Naive thymus-derived CD4-positive, alpha-beta T cell (primary cell): Measurements from ENCODE around the gene SMIM7. TPM values are rescaled to one million over a fixed set of nuclear protein-coding genes. Genes with fewer than 3 reads are reported as not detected.

ENCODE experiments used
- ATAC-seq: fragments of 150-1000 bp; cut with Tn5 transposase; 2 replicates; pipeline ENCODE4 v1.10.0; 2021; ENCODE audit warnings: mild to moderate bottlenecking, moderate library complexity
- CTCF ChIA-PET: fragments of 350-600 bp; sonication (Branson Sonifier 250); formaldehyde crosslinking; loops from one replicate; lab custom pipeline; 2021; ENCODE audit warnings: antibody characterized with exemption; lab: Charles Lee
- POLR2A ChIA-PET: fragments of 350-600 bp; sonication (Branson Sonifier 250); formaldehyde crosslinking; loops from one replicate; lab custom pipeline; 2021; ENCODE audit warnings: antibody characterized with exemption, inconsistent platforms; lab: Charles Lee
- DNase-seq, 9 donors: peaks; one replicate each; pipeline versions ENCODE4 v3.0.0 to v3.0.0-alpha.2; 2020 to 2022; ENCODE audit warnings: mixed read lengths in 1 of 9
- H3K27ac ChIP-seq: one replicate; pipeline ENCODE4 v1.7.0; 2013; ENCODE audit warnings: mild to moderate bottlenecking, low read depth, low read length, moderate library complexity
- H3K27me3 ChIP-seq, 2 donors: one replicate each; pipeline ENCODE4 v1.7.0; 2013; ENCODE audit warnings: low read length in 2 of 2, mild to moderate bottlenecking in 2 of 2, moderate library complexity in 2 of 2; ENCODE audit not compliant: control insufficient read depth in 2 of 2, insufficient read depth in 2 of 2
- H3K36me3 ChIP-seq, 3 experiments: 1 replicate in 2 of 3; 2 replicates in 1 of 3; pipeline ENCODE4 v1.7.0; 2013; ENCODE audit warnings: low read length in 3 of 3, mild to moderate bottlenecking in 3 of 3, moderate library complexity in 1 of 3; ENCODE audit not compliant: insufficient read depth in 3 of 3, control insufficient read depth in 2 of 3
- H3K4me1 ChIP-seq, 2 donors: one replicate each; pipeline ENCODE4 v1.7.0; 2013; ENCODE audit warnings: low read length in 2 of 2, mild to moderate bottlenecking in 2 of 2, moderate library complexity in 1 of 2; ENCODE audit not compliant: control insufficient read depth in 2 of 2, insufficient read depth in 2 of 2
- H3K4me3 ChIP-seq: 2 replicates; pipeline ENCODE4 v1.7.0; 2013; ENCODE audit warnings: mild to moderate bottlenecking, low read length
- H3K9me3 ChIP-seq, 3 experiments: 1 replicate in 2 of 3; 2 replicates in 1 of 3; pipeline ENCODE4 v1.7.0; 2013; ENCODE audit warnings: low read length in 3 of 3; ENCODE audit not compliant: control insufficient read depth in 2 of 3
- H3K27ac Mint-ChIP-seq, 9 donors: one replicate each; pipeline ENCODE4 v1.8.0; 2020 to 2022; ENCODE audit warnings: mixed read lengths in 9 of 9, mild to moderate bottlenecking in 8 of 9, moderate library complexity in 5 of 9, inconsistent platforms in 2 of 9
- H3K27me3 Mint-ChIP-seq, 5 donors: one replicate each; pipeline ENCODE4 v1.8.0; 2021 to 2022; ENCODE audit warnings: mixed read lengths in 5 of 5, mild to moderate bottlenecking in 1 of 5
- H3K36me3 Mint-ChIP-seq, 5 donors: one replicate each; pipeline ENCODE4 v1.8.0; 2020 to 2022; ENCODE audit warnings: mixed read lengths in 5 of 5, mild to moderate bottlenecking in 3 of 5, inconsistent platforms in 1 of 5
- H3K4me1 Mint-ChIP-seq, 7 donors: one replicate each; pipeline ENCODE4 v1.8.0; 2020 to 2022; ENCODE audit warnings: mixed read lengths in 7 of 7, mild to moderate bottlenecking in 3 of 7, inconsistent platforms in 1 of 7
- H3K4me3 Mint-ChIP-seq, 10 donors: one replicate each; pipeline ENCODE4 v1.8.0; 2020 to 2022; ENCODE audit warnings: mild to moderate bottlenecking in 10 of 10, mixed read lengths in 10 of 10, moderate library complexity in 6 of 10, inconsistent platforms in 2 of 10
- H3K9me3 Mint-ChIP-seq, 11 donors: one replicate each; pipeline ENCODE4 v1.8.0; 2020 to 2022; ENCODE audit warnings: mixed read lengths in 11 of 11, mild to moderate bottlenecking in 4 of 11, inconsistent platforms in 1 of 11, moderate library complexity in 1 of 11
- intact Hi-C, 2 donors: fragments of 100-400 bp; cut with micrococcal nuclease; formaldehyde crosslinking; loops; one replicate each; pipeline ENCODE4 v1.15.1; 2023
- polyA plus RNA-seq, 2 donors: library from polyadenylated mRNA; unstranded; fragments of 300-500 nt; fragmentation: Illumina TruSeq; gene quantifications; one replicate each; pipeline ENCODE4 v1.2.3, GENCODE V29; 2021
- total RNA-seq, 6 experiments: library from RNA in 5 of 6; stranded (reverse) in 5 of 6; gene quantifications; 1 replicate in 5 of 6; 2 replicates in 1 of 6; pipeline ENCODE4 v1.2.3 and lab custom pipeline; 2021 to 2026

The SMIM7 gene
- total and polyA plus RNA-seq, 7 experiments from 2014 or later = 56.9 to 108 (median 78.5) TPM

- ATAC-seq (no peak), DNase-seq (no peak)
- peak overlapping the region; percentile 8 for H3K27ac ChIP-seq
- Mint-ChIP-seq H3K9me3 (no peaks in the 10 kb centered on the region), H3K27me3 (no peaks in the 10 kb centered on the region), H3K4me1 (peaks cover 7 to 39% (median 35%) of the 10 kb centered on the region in 7 donors), H3K36me3 (peaks cover 0 to 29% (median 12%) of the 10 kb centered on the region in 5 donors), H3K4me3 (peak overlapping the region in 1 of 10 donors; percentile 14), H3K27ac (peak overlapping the region in 6 of 9 donors; percentile 18 to 84 (median 64))
- no peak overlapping the region for H3K4me3 ChIP-seq
- intact Hi-C loops = no loop called here
- ChIA-PET CTCF (no interaction called here), POLR2A (interaction anchor here (0.6 to 0.7 kb wide), 2 partner anchors 36 to 39 kb away, joined by 3 to 5 read pairs; no protein-coding TSS in a partner anchor)
- H3K4me1 ChIP-seq = no peaks in the 10 kb centered on the region
- H3K9me3 ChIP-seq = no peaks in the 10 kb centered on the region
- no peaks in the 10 kb centered on the region for H3K27me3 ChIP-seq
- H3K36me3 ChIP-seq = peaks cover 3 to 66% (median 9%) of the 10 kb centered on the region in 3 experiments
These were observed 21.3 kb downstream of the SMIM7 start for GRCh38 chr19:16638666-16639065.

- no peak for DNase-seq
- H3K36me3 ChIP-seq = peaks cover 3 to 55% (median 5%) of the 10 kb centered on the region in 3 experiments
- ATAC-seq = no peak
- no peaks in the 10 kb centered on the region for H3K9me3 ChIP-seq
- H3K4me1 ChIP-seq = no peaks in the 10 kb centered on the region
- Mint-ChIP-seq H3K27me3 (no peaks in the 10 kb centered on the region), H3K27ac (peak overlapping the region in 4 of 9 donors; percentile 43 to 78 (median 63)), H3K36me3 (peaks cover 0 to 24% (median 9%) of the 10 kb centered on the region in 5 donors), H3K4me3 (no peak overlapping the region), H3K4me1 (peaks cover 7 to 31% (median 26%) of the 10 kb centered on the region in 7 donors), H3K9me3 (no peaks in the 10 kb centered on the region)
- intact Hi-C loops = no loop called here
- ChIA-PET POLR2A (interaction anchor here (0.6 kb wide), 1 partner anchor 9 kb away, joined by 3 read pairs; no protein-coding TSS in a partner anchor), CTCF (interaction anchor here (0.6 kb wide), 1 partner anchor 1108 kb away, joined by 3 read pairs; no protein-coding TSS in a partner anchor)
- H3K27me3 ChIP-seq = no peaks in the 10 kb centered on the region
- H3K27ac ChIP-seq = no peak overlapping the region
- H3K4me3 ChIP-seq = no peak overlapping the region
These were observed 22.4 kb downstream of the SMIM7 start for GRCh38 chr19:16637535-16637934.

GRCh38 chr19:16631465-16631864 lies 28.5 kb downstream of the SMIM7 start:
- Mint-ChIP-seq H3K36me3 (peaks cover 0 to 14% (median 4%) of the 10 kb centered on the region in 5 donors), H3K4me3 (no peak overlapping the region), H3K9me3 (no peaks in the 10 kb centered on the region), H3K27ac (peak overlapping the region in 3 of 9 donors; percentile 19 to 80 (median 80)), H3K4me1 (peaks cover 9 to 30% (median 19%) of the 10 kb centered on the region in 7 donors), H3K27me3 (peaks cover 0 to 1% (median 0%) of the 10 kb centered on the region in 5 donors)
- ATAC-seq (no peak), DNase-seq (no peak)
- ChIA-PET POLR2A (interaction anchor here (4.4 kb wide), 1 partner anchor 29 kb away, joined by 40 read pairs; the partner anchor contains the start of genes SMIM7 and TMEM38A), CTCF (no interaction called here)
- no peaks in the 10 kb centered on the region for H3K9me3 ChIP-seq
- no peak overlapping the region for H3K27ac ChIP-seq
- intact Hi-C loops = no loop called here
- H3K4me1 ChIP-seq = peaks cover 8 to 9% of the 10 kb centered on the region in 2 donors
- no peak overlapping the region for H3K4me3 ChIP-seq
- no peaks in the 10 kb centered on the region for H3K27me3 ChIP-seq
- peaks cover 0 to 34% (median 3%) of the 10 kb centered on the region in 3 experiments for H3K36me3 ChIP-seq

- CTCF ChIA-PET = interaction anchor here (0.7 to 1.2 kb wide), 2 partner anchors 60 to 124 kb away, joined by 3 to 4 read pairs; no protein-coding TSS in a partner anchor
- ATAC-seq (peak; percentile 6), DNase-seq (peak in 2 of 9 donors; percentile 55 to 64)
- Mint-ChIP-seq H3K9me3 (no peaks in the 10 kb centered on the region), H3K36me3 (peaks cover 0 to 21% (median 9%) of the 10 kb centered on the region in 5 donors), H3K27me3 (peaks cover 0 to 1% (median 0%) of the 10 kb centered on the region in 5 donors), H3K4me1 (peaks cover 31 to 45% (median 39%) of the 10 kb centered on the region in 7 donors), H3K27ac (peak overlapping the region; percentile 88 to 99 (median 98)), H3K4me3 (peak overlapping the region; percentile 92 to 98 (median 97))
- POLR2A ChIA-PET = interaction anchor here (0.5 to 4.4 kb wide), 10 partner anchors 19 to 137 kb away, joined by 3 to 40 read pairs (median 4); partner anchors contain the start of genes SMIM7 and TMEM38A
- intact Hi-C loops = loop anchor here (1.0 to 5.0 kb wide), 13 partner anchors 31 to 550 kb away; partner anchors contain the start of genes C19orf44 (in 2 of the 2), CALR3 (in 2 of the 2), CHERP (in 2 of the 2) and HAUS8 (in 2 of the 2)
- Histone ChIP-seq H3K36me3 (peaks cover 0 to 35% (median under 1%) of the 10 kb centered on the region in 3 experiments), H3K27ac (peak overlapping the region; percentile 97), H3K4me3 (peak overlapping the region; percentile 92), H3K4me1 (peaks cover 15% of the 10 kb centered on the region in 2 donors), H3K9me3 (no peaks in the 10 kb centered on the region), H3K27me3 (no peaks in the 10 kb centered on the region)
These were observed 30.8 kb downstream of the SMIM7 start for GRCh38 chr19:16628984-16629691.

GRCh38 chr19:16628183-16628983 lies 31.6 kb downstream of the SMIM7 start, which contains the start of gene MED26:
MED26 (minus strand) TSS chr19:16628204; CDS start chr19:16627943, 261 bp downstream.
- H3K4me3 ChIP-seq = peak within 1 kb of the TSS; percentile 92
- ATAC-seq = peak; percentile 97
- peaks cover 0 to 31% (median 0%) of the 10 kb centered on the region in 3 experiments for H3K36me3 ChIP-seq
- Mint-ChIP-seq H3K9me3 (no peaks in the 10 kb centered on the region), H3K27ac (peak within 1 kb of the TSS; percentile 88 to 99 (median 98)), H3K36me3 (peaks cover 0 to 21% (median 9%) of the 10 kb centered on the region in 5 donors), H3K4me3 (peak within 1 kb of the TSS; percentile 92 to 98 (median 97)), H3K27me3 (peaks cover 0 to 1% (median 0%) of the 10 kb centered on the region in 5 donors), H3K4me1 (peaks cover 34 to 49% (median 44%) of the 10 kb centered on the region in 7 donors)
- H3K27ac ChIP-seq = peak within 1 kb of the TSS; percentile 97
- ChIA-PET CTCF (no interaction called here), POLR2A (interaction anchor here (0.6 to 4.4 kb wide), 14 partner anchors 32 to 587 kb away, joined by 3 to 40 read pairs (median 4); partner anchors contain the start of genes SMIM7, TMEM38A and USE1)
- peaks cover 15% of the 10 kb centered on the region in 2 donors for H3K4me1 ChIP-seq
- H3K27me3 ChIP-seq = no peaks in the 10 kb centered on the region
- DNase-seq = peak; percentile 91 to 97 (median 94)
- intact Hi-C loops = loop anchor here (1.0 to 5.0 kb wide), 13 partner anchors 32 to 549 kb away; partner anchors contain the start of genes C19orf44 (in 2 of the 2), CALR3 (in 2 of the 2), CHERP (in 2 of the 2) and HAUS8 (in 2 of the 2)
- no peaks in the 10 kb centered on the region for H3K9me3 ChIP-seq
